Measurements from ENCODE around the gene SCN2B. TPM values are rescaled to one million over a fixed set of nuclear protein-coding genes. Genes with fewer than 3 reads are reported as not detected.

Gene SCN2B
- total and polyA plus RNA-seq, 10 of the 15 experiments (the other 5 are each of a cell fraction or from before 2014, with no cell fraction given), result 0.01 TPM; not detected in 9

- TF ChIP-seq, protein P1, sequence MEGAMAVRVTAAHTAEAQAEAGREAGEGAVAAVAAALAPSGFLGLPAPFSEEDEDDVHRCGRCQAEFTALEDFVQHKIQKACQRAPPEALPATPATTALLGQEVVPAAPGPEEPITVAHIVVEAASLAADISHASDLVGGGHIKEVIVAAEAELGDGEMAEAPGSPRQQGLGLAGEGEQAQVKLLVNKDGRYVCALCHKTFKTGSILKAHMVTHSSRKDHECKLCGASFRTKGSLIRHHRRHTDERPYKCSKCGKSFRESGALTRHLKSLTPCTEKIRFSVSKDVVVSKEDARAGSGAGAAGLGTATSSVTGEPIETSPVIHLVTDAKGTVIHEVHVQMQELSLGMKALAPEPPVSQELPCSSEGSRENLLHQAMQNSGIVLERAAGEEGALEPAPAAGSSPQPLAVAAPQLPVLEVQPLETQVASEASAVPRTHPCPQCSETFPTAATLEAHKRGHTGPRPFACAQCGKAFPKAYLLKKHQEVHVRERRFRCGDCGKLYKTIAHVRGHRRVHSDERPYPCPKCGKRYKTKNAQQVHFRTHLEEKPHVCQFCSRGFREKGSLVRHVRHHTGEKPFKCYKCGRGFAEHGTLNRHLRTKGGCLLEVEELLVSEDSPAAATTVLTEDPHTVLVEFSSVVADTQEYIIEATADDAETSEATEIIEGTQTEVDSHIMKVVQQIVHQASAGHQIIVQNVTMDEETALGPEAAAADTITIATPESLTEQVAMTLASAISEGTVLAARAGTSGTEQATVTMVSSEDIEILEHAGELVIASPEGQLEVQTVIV (IDR thresholded peaks at IDR 0.05; ENCODE audit: borderline replicate concordance, partially characterized antibody), result no peak
- no peak for TF ChIP-seq RUNX3 (IDR thresholded peaks at IDR 0.05; ENCODE audit: low read length)
These were observed 9.8 kb downstream of the SCN2B start (continued) for GRCh38 chr11:118166641-118167040.

DNA sequence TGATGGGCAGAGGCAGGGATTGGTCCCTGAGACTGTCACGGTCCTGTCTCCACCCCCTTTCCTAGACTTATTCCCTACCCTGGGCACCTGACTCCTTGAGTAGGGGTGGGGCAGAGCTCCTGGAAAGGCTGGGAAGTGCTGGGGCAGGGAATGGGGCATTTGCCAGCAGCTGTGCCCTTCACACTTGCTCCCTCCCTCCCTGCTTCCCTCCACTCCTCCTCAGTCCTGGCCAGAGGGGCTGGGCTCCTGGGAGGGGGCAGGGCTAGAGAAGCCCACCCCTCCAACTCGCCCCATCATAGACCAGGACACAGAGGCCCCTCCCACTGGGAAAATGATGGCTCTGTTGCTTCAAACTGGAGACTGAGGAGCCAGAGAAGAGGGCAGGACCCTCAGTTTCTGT is 11.6 kb downstream of the SCN2B start:
- 0% methylated on average over 2 of the region's 2 CpGs for WGBS (ENCODE audit: insufficient coverage, insufficient replicate concordance, low lambda C conversion rate, missing lambda C conversion rate)
- Histone ChIP-seq H3K9me3 (replicated peaks; ENCODE audit: control insufficient read depth, insufficient read depth, low read length) (no peaks in the 10 kb centered on the region), H3K36me3 (ENCODE audit: control insufficient read depth in 2 of 2, insufficient read depth in 2 of 2, low read length in 1 of 2) (no peaks in the 10 kb centered on the region), H3K9ac (ENCODE audit: control insufficient read depth, insufficient read depth, low read length) (no peak overlapping the region), H4K20me1 (ENCODE audit: control insufficient read depth, insufficient read depth) (no peaks in the 10 kb centered on the region), H3K4me2 (ENCODE audit: control insufficient read depth, insufficient read depth) (no peak overlapping the region), H3K4me3 (no peak overlapping the region), H3K4me1 (ENCODE audit: control insufficient read depth, insufficient read depth, low read length) (no peaks in the 10 kb centered on the region), H3K27me3 (replicated peaks in 1 of 2; ENCODE audit: control insufficient read depth in 2 of 2, insufficient read depth in 2 of 2, low read length in 1 of 2) (peaks cover 1 to 3% of the 10 kb centered on the region in 2 experiments; a peak in 3 of 4 replicates), H2AFZ (ENCODE audit: control insufficient read depth, low read depth, low read length) (no peak overlapping the region), H3K27ac (ENCODE audit: control insufficient read depth, insufficient read depth) (no peak overlapping the region), H3K79me2 (ENCODE audit: control insufficient read depth, insufficient read depth, low read length) (no peaks in the 10 kb centered on the region)
- ChIA-PET POLR2A (no interaction called here), RAD21 (ENCODE audit: unreplicated experiment) (no interaction called here), SMC1A (ENCODE audit: uncharacterized antibody, unreplicated experiment) (no interaction called here), CTCF (no interaction called here)
- in situ Hi-C loops (cut with MboI) (no loop called here), intact Hi-C loops (cut with micrococcal nuclease; ENCODE audit: unreplicated experiment) (no loop called here)
- DNase-seq (ENCODE audit: low read depth, low spot score) (no peak), FAIRE-seq (no peak), ATAC-seq (no peak)
- no TSS peak for BruUV-seq (replicated peaks)
- no peak for TF ChIP-seq SP1 (IDR thresholded peaks at IDR 0.05; ENCODE audit: low read depth, low read length)
- TF ChIP-seq RBBP5 (conservative IDR thresholded peaks at IDR 0.05), result no peak
- TF ChIP-seq SMARCA5 (IDR thresholded peaks at IDR 0.05), result no peak
- TF ChIP-seq NFXL1 (IDR thresholded peaks at IDR 0.05; ENCODE audit: borderline replicate concordance), result no peak
- no peak for TF ChIP-seq STAT3 (IDR thresholded peaks at IDR 0.05; ENCODE audit: low read depth, low read length)
- TF ChIP-seq MTA3 (IDR thresholded peaks at IDR 0.05; ENCODE audit: borderline replicate concordance, low read length), result no peak
- no peak for TF ChIP-seq MEF2A (IDR thresholded peaks at IDR 0.05; ENCODE audit: insufficient read depth, low read depth, low read length)
- no peak for TF ChIP-seq IKZF1 (conservative IDR thresholded peaks at IDR 0.05)
- TF ChIP-seq SPI1 (IDR thresholded peaks at IDR 0.05; ENCODE audit: borderline replicate concordance, insufficient read depth, low read depth, low read length), result no peak
- TF ChIP-seq MYC (IDR thresholded peaks at IDR 0.05; ENCODE audit: insufficient read depth, insufficient read length, insufficient replicate concordance, low read length, severe bottlenecking), result no peak
- no peak for TF ChIP-seq CREM (IDR thresholded peaks at IDR 0.05; ENCODE audit: low read depth)
